HG02943 (cell line): ENCODE data around the gene KRT85.

Experiments
- ATAC-seq: cut with Tn5 transposase; IDR thresholded peaks from one replicate; pipeline ENCODE4 v1.9.1; 2021; ENCODE audit warnings: mild to moderate bottlenecking, low read depth, moderate library complexity; ENCODE audit not compliant: unreplicated experiment

The KRT85 gene

DNA sequence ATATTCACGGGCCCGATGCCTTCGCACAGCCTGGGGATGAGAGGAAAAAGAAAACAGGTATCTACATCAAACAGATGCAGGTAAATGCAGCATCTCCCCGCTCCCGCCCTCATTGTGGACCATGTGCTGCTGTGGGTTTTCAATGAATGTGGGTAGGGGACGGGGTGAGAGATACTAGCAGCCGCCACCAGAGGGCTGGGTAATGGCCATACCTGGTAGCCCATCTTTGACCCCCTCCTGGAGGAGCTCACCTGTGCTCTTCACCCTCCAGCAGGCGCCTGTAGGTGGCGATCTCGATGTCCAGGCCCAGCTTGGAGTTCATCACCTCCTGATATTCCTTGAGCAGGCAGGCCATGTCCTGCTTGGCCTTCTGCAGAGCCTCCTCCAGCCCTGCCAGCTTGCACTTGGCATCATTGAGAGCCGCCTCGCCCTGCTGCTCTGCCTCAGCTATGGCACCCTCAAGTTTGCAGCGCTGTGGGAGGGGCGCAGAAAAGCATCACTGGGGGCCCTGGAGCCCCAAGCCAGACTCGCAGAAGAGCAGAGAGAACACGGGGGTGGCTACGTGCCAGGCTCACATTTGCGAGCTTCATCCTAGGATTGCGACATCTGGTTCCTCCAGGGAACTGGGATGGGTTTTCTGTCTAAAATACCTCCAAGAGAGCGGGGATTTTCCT lies 28.6 kb upstream of the KRT85 start:
- ATAC-seq, result no peak

DNA sequence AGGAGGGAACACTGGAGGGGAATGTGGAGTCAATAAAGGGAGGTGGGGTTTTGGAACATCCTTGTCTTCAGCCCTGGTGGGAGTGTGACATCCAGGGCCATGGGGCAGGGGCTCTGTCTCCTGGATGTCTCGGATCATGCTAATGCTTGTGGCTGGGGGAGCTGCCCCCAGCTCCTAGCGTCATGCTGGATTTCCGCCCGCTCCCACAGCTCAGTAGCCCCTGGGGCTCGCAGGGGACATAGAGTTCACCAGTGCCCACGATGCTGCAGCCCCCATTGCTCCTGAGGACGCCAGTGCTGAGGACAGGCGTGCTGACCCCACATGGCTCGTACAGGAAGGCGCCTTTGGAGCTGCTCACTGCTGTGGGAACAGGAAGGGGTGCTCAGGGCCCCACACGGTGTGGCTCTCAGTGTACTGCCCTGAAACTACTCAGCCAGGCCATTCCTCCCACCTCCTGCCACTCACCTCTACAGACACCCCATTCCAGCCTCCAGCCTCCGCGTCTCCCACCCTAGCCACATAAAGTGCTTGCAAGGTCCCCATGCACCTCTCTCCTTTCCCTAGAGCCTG lies 27.6 kb upstream of the KRT85 start:
- ATAC-seq, result no peak

DNA sequence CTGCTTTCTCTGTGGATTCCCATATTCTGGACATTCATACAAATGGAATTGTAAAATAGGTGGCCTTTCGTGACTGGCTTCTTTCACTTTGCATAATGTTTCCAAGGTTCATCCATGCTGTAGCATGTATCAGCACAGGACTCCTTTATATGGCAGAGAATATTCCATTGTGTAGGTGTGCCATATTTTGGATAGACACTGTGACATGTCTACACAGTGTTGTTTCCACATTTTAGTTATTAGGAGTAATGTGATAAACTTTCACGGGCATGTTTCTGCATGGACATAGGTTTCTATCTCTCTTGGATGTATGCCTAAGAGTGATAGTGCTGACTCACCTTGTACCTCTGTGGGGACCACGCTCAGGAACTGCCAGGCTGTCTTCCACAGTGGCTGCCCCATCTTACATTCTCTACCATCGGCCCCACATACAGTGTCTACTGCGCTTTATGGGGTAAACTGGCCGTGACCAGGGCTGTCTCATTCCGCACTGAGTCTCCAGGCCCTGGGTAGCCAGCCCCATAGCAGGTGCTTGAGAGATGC lies 25.3 kb upstream of the KRT85 start:
- no peak for ATAC-seq

DNA sequence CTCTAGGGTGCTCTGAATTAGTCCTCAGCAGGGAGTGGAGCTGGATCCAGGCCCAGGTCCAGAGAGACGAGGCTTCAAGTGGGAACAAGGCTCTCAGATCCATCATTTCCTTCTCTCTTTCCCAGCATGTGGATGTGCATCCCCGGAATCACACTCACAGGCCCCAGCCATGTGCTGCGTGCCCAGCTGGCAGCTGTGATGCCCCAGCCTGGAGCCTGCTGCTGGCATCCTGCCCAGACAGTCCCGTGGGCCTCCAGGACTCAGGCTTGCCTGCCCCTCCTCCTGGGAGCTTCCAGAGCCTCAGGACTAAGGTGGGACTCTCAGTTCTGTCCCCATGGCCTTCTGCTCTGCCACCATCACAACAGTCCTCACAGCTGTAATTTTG lies 24.3 kb upstream of the KRT85 start:
- no peak for ATAC-seq

DNA sequence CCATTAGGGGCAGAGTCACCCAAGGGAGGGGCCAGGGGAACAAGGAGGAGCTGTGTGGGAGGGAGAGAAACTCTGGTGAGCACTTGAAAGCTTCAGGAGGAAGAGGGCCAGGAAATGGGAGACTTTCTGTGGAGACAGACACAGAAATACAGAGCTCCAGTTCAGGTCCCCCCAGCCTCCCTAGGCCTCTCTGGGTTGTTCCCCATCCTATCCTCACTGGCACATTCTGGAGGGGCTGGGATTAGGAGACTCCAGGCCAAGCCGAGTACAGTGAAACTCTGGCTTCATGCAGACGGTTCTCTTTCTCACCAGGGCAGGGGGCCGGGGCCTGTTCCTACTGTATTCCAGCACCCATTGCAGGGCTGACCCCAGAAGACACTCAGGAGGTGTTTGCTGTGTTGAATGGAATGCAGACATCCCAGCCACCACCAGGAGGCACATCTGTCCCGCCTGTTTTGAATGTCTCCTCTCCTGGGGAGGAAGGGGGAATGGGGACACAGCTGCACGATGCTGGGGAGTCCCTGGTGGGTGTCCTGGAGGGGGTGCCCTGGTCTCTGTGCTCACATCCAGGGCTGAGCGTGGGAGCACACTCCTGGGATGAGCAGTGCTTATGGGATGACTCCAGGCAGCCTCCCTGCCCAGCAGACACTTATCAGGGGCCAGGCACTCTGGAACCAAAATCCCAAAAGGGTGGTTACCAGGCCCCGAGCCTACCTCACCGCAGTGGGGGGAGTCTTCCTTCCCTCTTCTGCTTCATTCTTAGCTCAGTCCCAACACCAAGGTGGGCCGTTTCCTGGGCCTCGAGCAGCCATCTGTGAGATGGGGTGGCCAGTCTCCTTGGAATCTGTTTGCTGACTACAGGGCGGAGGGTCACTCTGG lies 23.7 kb upstream of the KRT85 start:
- no peak for ATAC-seq

DNA sequence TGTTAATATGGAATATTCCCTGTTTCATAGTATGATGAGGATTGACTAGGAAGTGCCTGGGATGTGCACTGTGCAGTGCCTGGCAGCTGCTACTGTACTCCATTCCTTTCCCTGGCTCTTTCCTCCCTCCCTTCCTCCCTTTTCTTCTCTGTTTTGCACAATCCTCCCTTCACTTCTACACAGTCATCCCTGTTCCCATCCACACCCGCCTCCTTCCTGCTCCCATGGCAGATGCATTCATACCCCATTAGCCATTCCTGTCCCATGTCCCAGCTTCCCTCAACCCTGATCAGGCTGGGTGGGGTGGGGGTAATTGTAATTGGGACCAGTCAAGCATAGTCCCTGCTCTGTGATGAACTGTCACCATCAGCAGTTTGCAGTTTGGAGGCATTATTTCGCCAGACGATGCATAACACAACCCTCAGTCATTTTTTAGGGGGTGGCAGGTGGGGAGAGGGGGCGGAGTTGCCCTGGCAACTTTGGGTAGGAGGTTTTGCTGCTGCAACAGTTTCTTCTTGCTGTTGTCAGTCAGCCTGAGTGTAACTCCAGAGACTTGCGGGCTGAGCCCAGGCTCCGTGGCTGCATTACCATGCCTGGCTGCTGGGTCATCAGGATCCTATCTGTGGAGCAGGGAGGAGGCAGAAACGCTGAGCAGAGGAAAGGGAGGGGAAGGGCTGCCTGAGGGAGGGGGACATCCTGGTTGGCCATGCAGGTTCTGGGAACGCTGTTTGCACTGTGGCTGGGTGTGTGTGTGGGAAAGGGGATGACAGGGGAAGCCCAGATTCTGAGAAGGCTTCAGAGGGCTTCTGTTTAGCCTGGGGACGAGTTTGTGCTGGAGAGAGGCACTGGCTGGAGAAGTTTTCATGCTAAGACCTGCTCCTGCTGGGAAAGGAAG lies 22.3 kb upstream of the KRT85 start:
- no peak for ATAC-seq

DNA sequence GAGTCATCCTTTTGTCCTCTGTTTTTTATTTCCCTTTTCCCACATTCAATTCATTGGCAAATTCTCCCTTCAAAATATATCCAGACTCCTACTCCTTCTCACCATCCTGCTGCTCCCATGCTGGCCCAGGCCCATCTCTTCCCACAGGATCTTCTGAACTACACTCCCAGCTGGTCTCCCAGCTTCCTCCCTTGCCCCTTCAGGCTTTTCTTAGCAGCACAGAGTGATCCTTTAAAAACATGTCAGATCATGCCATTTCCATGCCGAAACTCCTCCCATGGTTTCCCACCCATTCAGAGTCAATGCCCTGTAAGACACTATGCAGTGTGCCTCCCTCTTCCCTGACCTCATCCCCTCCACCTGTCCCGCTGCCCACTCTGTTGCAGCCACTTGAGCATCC lies 20.6 kb upstream of the KRT85 start:
- no peak for ATAC-seq

DNA sequence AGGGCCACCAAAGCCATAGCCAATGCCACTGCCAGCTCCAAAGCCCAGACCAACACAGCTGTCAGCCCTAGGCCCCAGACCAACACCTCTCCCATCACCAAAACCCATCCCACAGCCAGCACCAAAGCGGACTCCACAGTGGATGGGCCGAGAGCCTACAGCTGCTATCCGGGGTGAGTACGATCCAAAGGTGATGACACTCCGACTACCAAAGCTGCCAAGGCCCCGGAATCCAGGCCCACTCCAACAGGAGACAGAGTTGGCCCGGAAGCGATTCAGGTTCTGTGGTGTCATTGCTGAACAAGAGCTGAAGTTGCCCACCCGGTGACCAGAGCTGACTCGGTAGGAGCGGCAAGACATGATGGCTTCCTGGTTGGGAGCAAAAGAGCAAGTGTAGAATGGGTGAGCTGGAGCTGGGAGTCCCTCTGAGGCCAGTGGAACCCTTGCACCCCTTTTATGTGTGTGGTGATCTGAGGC lies 18.0 kb upstream of the KRT85 start, which contains the start of gene KRT84:
TSS of gene KRT84 (minus strand) at position 427 of the 477 bp plus-strand sequence. CDS start at position 360, 67 bp downstream.
- no peak for ATAC-seq

DNA sequence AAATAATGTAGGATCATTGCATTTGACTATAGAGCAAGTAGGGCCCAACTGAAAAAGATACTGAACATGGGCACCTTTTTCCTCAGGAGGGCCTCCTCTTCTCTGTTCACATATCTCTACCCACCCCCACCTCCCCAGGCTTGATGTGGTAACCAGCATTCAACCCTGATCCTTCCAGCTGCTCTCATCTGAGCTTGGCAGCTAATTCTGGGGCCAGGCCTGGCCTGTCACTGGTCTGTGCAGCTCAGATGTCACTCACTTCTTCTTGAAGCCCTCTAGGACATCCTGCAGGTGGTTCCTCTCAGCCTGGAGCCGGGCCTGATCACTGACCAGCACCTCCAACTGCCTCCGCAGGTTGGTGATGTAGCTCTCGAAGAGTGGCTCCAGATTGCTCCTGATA lies 16.1 kb upstream of the KRT85 start:
- ATAC-seq, result no peak

DNA sequence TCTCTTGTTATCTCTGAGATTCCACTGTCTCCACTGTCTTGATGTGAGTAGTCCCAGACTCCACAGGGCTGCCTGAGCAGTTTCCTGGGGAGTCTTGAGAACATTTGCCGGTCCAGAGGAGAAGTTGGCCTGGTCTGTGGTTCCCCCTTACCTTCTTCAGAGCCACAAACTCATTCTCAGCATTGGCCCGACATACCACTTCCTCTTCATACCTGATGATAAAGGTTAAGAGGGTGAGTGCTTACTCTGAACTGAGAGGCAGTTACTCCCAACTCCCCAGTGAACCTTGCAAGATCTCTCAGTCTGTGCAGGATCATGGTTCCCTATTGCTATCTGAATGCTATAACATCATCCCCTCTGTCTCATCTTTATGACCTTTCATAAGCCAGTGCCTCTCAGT lies 15.6 kb upstream of the KRT85 start:
- ATAC-seq, result no peak

DNA sequence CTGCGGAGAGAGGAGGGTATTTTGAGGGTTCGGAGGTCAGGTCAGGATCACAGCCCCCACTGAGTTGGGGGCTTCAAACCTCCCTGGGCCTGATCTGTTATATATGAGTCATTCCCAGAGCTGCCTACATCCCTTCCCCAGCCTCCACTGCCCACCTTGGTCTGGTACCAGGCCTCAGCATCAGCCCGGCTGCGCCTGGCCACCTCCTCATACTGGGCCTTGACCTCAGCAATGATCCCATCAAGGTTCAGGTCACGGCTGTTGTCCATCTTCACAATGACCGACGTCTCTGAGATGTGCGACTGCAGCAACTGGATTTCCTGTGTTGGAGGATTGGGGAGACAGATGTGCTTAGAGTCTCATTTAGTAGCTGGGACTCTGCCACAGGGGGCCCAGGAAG lies 13.9 kb upstream of the KRT85 start:
- ATAC-seq, result no peak

DNA sequence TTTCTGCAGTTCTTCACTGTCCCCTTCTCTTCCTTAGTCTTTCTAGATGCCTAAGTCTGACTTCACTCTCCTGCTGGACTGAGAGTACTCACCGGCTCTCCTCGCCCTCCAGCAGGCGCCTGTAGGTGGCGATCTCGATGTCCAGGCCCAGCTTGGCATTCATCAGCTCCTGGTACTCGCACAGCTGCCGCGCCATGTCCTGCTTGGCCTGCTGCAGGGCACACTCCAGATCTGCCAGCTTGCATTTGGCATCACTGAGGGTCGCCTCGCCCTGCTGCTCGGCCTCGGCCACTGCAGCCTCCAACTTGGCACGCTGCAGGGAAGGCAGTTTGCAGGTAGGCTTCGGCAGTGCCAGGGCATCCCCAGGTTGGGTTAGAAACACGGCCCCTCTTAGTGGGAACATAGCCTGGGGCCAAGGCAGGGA lies 13.0 kb upstream of the KRT85 start:
- ATAC-seq, result no peak

DNA sequence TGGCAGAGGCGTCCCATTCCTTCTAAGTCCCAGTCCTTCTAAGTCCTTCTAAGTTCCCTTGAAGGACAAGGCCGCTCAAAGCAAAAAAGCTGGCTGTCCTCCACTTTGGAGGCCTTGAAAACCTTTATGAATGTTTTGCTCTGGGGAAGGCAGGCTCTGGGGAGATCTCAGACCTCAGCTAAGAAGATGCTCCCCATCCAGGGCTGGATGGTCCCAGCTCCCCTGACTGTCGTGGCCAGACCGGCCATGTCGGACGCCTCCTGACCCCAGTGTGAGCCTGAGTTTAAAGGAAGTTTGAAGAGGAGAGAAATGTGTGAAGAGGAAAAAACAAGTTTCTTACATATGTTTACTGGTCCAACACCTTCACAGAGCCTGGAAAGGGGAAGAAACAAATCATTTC lies 12.3 kb upstream of the KRT85 start:
- no peak for ATAC-seq

DNA sequence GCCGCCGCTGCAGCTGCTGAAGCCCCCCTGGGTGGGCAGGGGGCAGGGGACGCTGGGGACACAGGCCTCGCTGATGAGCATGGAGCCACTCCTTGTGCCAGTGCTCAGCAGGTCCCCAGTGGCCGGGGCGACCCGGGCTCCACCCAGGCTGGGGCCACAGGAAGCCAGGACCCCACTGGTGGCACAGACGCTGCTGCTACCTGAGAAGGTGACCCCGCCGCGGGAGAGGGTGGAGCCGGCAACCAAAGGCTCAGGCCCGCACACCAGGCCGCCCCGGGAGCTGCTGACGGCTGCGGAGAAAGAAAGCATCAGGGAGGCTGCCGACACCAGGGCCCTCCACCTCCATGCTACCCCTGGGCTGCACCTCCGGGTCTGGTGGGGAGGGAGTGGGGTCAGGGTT lies 10.8 kb upstream of the KRT85 start:
- no peak for ATAC-seq

DNA sequence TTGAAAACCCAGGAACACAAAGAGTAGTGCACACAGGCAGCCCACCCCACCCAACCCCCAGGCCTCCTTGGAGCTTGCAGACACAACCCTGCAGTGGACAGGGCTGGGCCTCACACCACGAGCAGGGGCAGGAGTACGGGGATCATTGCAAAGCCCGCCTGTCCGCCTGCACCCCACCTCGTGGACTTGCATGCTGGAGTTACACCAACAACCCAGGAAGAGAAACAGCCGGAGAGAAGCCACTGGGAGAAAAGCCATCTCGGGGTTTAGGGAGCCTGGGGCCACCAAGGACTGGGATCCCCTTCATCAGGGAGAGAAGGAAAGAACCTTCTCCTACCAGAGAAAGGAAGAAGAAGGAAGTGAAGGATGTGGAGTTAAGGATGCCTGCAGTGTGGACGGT lies 10.0 kb upstream of the KRT85 start:
- no peak for ATAC-seq

DNA sequence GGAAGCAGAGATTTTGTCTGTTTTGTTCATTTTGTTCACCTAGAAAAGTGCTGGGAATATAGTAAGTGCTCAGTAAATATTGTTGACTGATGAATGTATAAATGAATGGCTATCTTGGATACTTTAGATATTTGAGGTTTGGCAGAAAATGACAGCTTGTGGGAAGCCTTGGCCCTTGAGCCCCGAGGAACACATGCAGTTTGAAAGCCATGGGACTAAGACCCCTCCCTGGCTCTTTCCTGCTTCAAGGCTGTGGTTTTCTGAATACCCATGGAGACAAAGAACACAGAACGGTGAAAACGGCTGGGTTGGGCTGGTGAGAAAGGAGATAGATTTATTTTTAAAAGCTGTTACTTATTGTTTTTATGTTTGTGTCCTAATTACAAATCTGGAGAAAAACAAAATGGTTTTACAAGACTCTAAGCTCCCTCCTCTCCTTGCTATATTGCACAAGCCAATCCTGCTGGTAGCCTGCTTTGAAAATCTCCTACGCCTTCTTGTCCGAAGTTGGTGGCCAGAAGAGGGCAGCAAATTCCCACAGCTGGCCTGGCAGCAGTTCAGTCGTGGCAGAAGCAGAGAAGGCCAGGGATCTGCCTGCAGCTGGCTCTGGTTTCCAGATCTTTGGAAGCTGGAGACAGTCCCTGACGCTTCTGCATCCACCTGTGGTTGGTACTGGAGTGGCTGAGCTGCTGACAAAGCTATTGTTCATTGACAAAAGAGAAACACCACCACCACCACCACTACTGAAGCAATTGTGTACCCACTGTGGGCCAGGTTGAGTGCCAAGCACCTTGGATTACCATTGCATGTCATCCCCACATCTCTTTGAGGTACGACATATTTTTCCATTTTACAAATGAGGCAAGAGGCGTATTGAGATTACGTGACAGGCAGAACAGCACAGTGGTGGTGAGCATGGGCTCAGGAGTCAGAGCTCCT lies 5.2 kb upstream of the KRT85 start:
- ATAC-seq, result no peak

DNA sequence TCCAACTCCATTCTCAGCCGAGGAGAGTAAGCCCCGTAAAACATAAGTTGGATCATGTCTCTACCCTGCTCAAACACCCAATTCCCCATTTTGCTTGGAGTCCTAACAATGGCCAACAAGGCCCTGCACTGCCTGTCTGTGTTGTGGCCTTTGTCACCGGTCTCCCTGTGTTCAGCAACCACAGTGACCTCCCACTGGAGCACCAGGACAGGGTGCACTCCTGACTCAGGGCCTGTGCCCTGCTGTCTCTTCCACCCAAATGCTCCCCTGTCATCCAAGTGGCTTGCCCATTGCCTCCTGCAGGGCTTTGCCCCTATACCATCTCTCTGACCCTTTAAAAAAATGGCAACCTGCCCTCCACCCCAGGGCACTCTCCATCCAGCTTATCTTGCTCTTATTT lies 4.4 kb upstream of the KRT85 start:
- no peak for ATAC-seq

DNA sequence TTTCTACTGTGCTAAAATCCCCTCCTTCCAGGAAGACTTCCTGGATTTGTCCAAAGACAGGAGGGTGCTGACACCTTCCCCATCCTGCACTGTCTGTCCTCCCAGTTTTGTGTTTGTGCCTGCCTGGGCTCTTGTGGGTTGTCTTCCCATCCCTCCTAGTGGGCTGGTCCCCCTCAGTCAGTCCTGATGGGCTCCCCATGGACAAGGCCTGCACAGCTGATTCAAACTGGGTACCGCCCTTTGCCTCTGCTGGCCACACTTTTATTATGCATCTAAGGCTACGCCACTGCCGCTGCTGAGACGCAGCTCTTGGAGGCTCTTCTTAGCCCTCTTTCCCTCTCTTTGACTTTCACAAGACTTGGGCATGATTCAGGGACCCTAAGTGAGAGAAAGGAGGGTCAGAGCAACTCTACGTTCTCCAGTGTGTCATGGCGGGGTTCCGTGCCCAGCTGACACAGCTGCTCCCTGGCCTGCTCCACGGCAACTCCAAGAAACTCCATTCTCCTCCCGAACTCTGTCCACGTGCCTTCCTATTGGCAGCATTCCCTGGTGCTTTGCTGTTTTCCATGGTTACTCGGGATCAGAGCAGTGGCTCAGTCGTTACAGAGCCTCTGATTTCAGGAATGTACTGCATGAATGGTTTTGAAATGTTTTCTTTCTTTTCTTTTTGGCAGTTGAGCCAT lies 3.8 kb upstream of the KRT85 start:
- ATAC-seq, result no peak

DNA sequence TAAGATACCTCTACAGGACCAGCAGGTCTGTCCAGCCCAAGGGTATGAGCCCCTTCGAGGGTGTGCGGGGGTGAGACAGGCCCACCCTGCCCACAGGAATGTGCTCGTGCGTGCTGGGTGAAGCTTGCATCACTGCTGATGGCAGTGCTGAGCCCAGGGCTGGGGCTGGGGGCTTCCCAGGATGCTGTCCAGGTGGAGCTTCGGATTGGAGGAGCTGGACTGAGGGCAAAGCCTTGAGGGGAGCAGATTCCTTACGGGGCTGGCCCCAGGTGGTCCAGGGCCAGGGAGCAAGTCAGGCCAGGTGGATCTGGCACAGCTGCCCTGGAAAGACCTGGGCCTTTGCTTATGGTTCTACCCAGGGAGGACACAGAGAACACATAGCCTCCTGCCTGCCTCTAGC lies 2.5 kb upstream of the KRT85 start:
- ATAC-seq, result no peak
